ENCODE data around the gene ZFYVE26. TPM values are rescaled to one million over a fixed set of nuclear protein-coding genes. Genes with fewer than 3 reads are reported as not detected.

ZFYVE26 gene
- total RNA-seq, 2 donors from 2014 or later = 19.1 to 19.2 TPM

DNA sequence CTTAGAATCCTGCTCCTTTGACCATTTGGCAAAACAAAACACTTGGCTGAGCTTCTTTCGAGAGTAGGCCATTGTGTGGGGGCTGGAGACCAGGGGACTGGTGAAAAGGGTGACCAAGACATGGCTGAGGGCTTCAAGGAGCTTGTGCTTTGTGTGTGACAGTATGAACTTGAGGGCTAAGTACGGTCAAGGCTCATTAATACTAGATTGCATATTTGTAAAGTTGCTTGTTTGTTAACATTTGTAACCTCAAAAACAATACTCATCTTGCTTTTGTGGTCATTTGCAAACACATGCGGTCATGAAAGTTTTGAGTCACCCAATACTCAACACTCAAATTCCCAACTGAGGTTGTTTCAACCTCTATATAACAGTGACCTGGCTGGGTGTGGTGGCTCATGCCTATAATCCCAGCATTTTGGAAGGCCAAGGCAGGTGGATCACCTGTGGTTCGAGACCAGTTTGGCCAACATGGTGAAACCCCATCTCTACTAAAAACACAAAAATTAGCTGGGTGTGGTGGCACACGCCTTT is 42.5 kb downstream of the ZFYVE26 start:
- Histone ChIP-seq H3K9ac (ENCODE audit: low read depth in 2 of 2, low read length in 2 of 2) (no peak overlapping the region), H3K27ac (no peak overlapping the region), H3K9me3 (no peaks in the 10 kb centered on the region), H3K4me1 (no peaks in the 10 kb centered on the region), H3K27me3 (no peaks in the 10 kb centered on the region), H3K36me3 (peaks cover 24% of the 10 kb centered on the region), H3K4me3 (no peak overlapping the region)
- intact Hi-C loops (cut with DNase I) = no loop called here
- no peak for DNase-seq
- TF ChIP-seq, protein P1, sequence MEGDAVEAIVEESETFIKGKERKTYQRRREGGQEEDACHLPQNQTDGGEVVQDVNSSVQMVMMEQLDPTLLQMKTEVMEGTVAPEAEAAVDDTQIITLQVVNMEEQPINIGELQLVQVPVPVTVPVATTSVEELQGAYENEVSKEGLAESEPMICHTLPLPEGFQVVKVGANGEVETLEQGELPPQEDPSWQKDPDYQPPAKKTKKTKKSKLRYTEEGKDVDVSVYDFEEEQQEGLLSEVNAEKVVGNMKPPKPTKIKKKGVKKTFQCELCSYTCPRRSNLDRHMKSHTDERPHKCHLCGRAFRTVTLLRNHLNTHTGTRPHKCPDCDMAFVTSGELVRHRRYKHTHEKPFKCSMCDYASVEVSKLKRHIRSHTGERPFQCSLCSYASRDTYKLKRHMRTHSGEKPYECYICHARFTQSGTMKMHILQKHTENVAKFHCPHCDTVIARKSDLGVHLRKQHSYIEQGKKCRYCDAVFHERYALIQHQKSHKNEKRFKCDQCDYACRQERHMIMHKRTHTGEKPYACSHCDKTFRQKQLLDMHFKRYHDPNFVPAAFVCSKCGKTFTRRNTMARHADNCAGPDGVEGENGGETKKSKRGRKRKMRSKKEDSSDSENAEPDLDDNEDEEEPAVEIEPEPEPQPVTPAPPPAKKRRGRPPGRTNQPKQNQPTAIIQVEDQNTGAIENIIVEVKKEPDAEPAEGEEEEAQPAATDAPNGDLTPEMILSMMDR (IDR thresholded peaks at IDR 0.05) = no peak

DNA sequence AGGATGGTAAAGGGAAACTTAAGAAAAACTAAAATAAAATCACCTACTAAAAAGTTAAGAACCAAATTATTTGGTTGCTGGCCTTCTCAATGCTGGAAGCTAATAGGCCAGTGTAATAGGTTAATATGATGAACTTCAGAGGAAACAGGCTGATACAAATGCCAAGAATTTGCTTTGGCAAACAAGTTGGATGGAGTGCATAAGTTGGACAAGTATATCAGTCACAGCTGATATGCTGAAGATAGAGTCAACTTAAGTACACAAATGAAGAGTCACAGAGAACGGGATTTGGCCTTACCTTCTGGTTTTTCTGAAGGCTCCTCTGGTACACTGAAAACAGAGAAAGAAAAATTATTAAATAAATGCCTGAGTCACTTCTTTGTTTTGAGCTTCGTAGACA is 48.2 kb downstream of the ZFYVE26 start:
- no peaks in the 10 kb centered on the region for H3K27me3 ChIP-seq
- no peak overlapping the region for H3K9ac ChIP-seq (ENCODE audit: low read depth in 2 of 2, low read length in 2 of 2)
- TF ChIP-seq, protein P1 (IDR thresholded peaks at IDR 0.05) = no peak
- DNase-seq = no peak
- no peak overlapping the region for H3K27ac ChIP-seq
- H3K36me3 ChIP-seq = peaks cover 12% of the 10 kb centered on the region
- H3K4me1 ChIP-seq = no peaks in the 10 kb centered on the region
- intact Hi-C loops (cut with DNase I) = no loop called here
- H3K4me3 ChIP-seq = no peak overlapping the region
- H3K9me3 ChIP-seq = no peaks in the 10 kb centered on the region

DNA sequence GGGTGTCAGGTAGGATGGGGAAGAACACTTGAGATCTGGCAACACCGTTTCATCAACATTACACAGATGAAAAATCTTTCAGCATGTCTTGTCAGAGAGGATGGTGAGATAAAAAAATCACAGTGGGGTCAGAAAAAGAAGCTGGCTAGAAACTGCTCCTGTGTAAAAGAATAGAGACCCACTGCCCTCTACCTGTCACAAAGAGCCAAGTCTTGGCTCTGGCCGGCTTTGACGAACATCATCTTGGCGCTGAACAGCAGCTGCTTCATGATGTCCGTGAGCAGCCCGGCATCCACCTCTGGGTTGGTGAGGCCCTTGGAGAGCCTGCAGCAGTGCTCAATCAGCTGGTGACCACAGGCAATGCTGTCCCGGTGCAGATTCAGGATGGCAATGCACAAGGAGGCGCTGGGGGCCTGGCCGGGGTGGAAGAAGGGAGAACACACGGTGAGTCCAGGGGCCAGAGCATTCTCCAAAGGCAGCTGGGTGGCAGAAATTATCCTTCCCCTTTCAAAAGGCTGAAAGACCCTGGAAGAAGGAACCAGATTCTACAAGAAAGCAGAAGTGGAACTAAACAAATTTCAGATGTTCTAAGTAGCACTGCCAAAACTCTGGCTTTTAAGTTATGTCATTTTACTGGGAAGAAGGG is 50.2 kb downstream of the ZFYVE26 start:
- H3K27ac ChIP-seq = peak overlapping the region; percentile 8
- no peak overlapping the region for H3K9ac ChIP-seq (ENCODE audit: low read depth in 2 of 2, low read length in 2 of 2)
- TF ChIP-seq, protein P1 (IDR thresholded peaks at IDR 0.05) = no peak
- no peaks in the 10 kb centered on the region for H3K9me3 ChIP-seq
- no peaks in the 10 kb centered on the region for H3K27me3 ChIP-seq
- H3K4me3 ChIP-seq = no peak overlapping the region
- DNase-seq = no peak
- peaks cover 4% of the 10 kb centered on the region for H3K36me3 ChIP-seq
- no peaks in the 10 kb centered on the region for H3K4me1 ChIP-seq
- intact Hi-C loops (cut with DNase I) = no loop called here

DNA sequence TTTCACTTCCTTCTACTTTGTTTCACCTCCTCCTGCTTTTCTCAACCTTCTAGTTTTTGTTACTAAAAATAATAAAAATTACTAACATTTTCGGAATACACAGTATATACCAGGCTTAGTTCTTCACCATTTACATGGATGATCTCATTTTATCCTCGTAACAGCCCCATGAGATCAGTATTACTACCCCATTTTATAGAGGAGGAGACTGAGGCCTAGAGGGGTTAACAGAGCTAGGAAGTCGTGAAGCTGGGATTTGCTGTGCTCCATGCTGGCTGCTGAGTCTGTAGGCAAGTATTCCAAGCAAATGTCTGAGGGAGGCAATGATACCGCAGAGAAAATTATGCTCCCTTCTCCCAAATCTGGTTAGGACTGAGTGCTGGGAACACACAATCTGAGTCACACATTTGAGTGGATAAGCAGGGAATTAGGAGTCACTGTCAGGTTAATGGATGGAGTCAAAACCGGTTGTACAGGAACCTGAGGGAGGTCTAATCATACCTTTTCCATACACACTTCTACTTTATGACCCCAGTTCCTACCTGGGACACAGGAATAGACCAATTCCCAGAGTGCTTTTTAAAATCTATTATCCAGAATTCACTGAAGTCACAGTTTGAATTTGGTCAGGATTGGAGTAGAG is 51.1 kb downstream of the ZFYVE26 start:
- intact Hi-C loops (cut with DNase I) = no loop called here
- no peak overlapping the region for H3K9ac ChIP-seq (ENCODE audit: low read depth in 2 of 2, low read length in 2 of 2)
- H3K27ac ChIP-seq = peak overlapping the region; percentile 8
- no peaks in the 10 kb centered on the region for H3K27me3 ChIP-seq
- no peak overlapping the region for H3K4me3 ChIP-seq
- TF ChIP-seq, protein P1 (IDR thresholded peaks at IDR 0.05) = no peak
- H3K4me1 ChIP-seq = no peaks in the 10 kb centered on the region
- no peaks in the 10 kb centered on the region for H3K36me3 ChIP-seq
- peak; percentile 28 for DNase-seq
- H3K9me3 ChIP-seq = no peaks in the 10 kb centered on the region

DNA sequence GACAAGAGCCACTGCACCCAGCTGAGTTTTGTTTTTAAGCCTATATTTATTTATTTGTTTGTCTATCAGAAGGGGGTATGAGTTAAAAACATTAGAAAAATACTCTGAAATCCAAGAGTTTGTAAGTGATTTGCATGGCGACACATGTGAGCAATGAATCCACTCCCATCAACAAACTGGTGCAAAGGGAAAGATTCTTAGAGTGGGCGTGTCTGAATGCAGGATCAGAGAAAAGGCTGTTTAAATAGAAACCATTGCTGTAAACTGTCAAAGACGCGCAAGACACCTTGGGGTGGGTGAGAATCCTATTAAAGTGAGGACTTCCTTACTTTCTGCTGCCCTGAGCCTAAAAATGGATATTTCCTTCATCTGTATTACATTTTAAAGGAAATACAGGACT is 51.9 kb downstream of the ZFYVE26 start:
- Histone ChIP-seq H3K27ac (no peak overlapping the region), H3K27me3 (no peaks in the 10 kb centered on the region), H3K4me3 (no peak overlapping the region), H3K36me3 (no peaks in the 10 kb centered on the region), H3K9me3 (no peaks in the 10 kb centered on the region), H3K4me1 (no peaks in the 10 kb centered on the region), H3K9ac (ENCODE audit: low read depth in 2 of 2, low read length in 2 of 2) (no peak overlapping the region)
- DNase-seq = peak; percentile 41
- TF ChIP-seq, protein P1 (IDR thresholded peaks at IDR 0.05) = no peak
- intact Hi-C loops (cut with DNase I) = no loop called here

Measured in colonic mucosa (tissue), 4 donors.